Activated naive CD4-positive, alpha-beta T cell treated with anti-CD3 and anti-CD28 coated beads, Interleukin-2, amount 50 U/mL, for 24 hours (primary cell): Measurements from ENCODE around the gene VEGFC.

Experiments used
- H3K27ac Mint-ChIP-seq: one replicate; pipeline ENCODE4 v1.8.0; 2021; ENCODE audit warnings: mild to moderate bottlenecking, mixed read lengths
- H3K27me3 Mint-ChIP-seq: one replicate; pipeline ENCODE4 v1.8.0; 2021; ENCODE audit warnings: mixed read lengths
- H3K36me3 Mint-ChIP-seq: one replicate; pipeline ENCODE4 v1.8.0; 2021; ENCODE audit warnings: mixed read lengths
- H3K4me1 Mint-ChIP-seq: one replicate; pipeline ENCODE4 v1.8.0; 2021; ENCODE audit warnings: mixed read lengths
- H3K4me3 Mint-ChIP-seq: one replicate; pipeline ENCODE4 v1.8.0; 2021; ENCODE audit warnings: mild to moderate bottlenecking, mixed read lengths
- H3K9me3 Mint-ChIP-seq: one replicate; pipeline ENCODE4 v1.8.0; 2021; ENCODE audit warnings: mixed read lengths

VEGFC gene

DNA sequence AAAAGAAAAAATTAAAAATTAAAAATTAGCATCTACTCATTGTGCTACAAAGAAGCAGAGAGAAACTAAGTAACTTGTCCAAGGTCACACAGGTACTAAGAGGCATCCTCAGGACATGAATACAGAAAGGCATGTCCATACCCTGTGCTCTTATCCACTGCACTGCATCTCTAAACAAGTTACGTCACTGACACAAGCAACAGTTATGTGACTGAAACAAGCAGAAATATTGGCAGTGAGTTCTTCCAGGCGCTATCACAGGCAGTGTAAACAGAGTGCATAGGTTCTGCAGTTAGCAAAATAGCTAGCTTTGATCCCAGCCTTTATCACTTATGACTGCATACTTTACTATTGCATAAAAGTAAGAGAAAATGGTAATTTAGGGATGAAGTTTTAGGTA, 7.9 kb downstream of the VEGFC start:
- H3K4me3 Mint-ChIP-seq = no peak overlapping the region
- H3K27ac Mint-ChIP-seq = no peak overlapping the region
- H3K36me3 Mint-ChIP-seq = no peaks in the 10 kb centered on the region
- no peaks in the 10 kb centered on the region for H3K4me1 Mint-ChIP-seq
- H3K9me3 Mint-ChIP-seq = no peaks in the 10 kb centered on the region
- H3K27me3 Mint-ChIP-seq = peaks cover 6% of the 10 kb centered on the region

GRCh38 chr4:176782794-176783193, 9.9 kb downstream of the VEGFC start:
- no peaks in the 10 kb centered on the region for H3K27me3 Mint-ChIP-seq
- no peaks in the 10 kb centered on the region for H3K9me3 Mint-ChIP-seq
- no peaks in the 10 kb centered on the region for H3K4me1 Mint-ChIP-seq
- no peak overlapping the region for H3K4me3 Mint-ChIP-seq
- no peak overlapping the region for H3K27ac Mint-ChIP-seq
- no peaks in the 10 kb centered on the region for H3K36me3 Mint-ChIP-seq

DNA sequence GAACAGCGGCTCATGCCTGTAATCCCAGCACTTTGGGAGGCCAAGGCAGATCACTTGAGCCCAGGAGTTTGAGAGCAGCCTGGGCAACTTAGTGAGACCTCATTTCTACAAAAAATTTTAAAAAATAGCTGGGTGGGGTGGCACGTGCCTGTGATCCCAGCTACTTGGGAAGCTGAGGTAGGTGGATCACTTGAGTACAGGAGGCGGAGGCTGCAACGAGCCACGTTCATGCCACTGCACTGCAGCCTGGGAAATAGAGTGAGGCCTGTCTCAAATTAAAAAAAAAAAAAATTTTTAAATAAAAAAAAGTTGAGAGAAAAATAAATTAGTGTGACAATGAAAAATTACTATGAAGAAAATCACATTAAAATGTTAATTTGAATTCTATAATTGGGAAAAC, 10.5 kb downstream of the VEGFC start:
- H3K9me3 Mint-ChIP-seq = no peaks in the 10 kb centered on the region
- H3K36me3 Mint-ChIP-seq = no peaks in the 10 kb centered on the region
- no peaks in the 10 kb centered on the region for H3K4me1 Mint-ChIP-seq
- H3K27ac Mint-ChIP-seq = no peak overlapping the region
- H3K27me3 Mint-ChIP-seq = no peaks in the 10 kb centered on the region
- no peak overlapping the region for H3K4me3 Mint-ChIP-seq

- Mint-ChIP-seq H3K36me3 (no peaks in the 10 kb centered on the region), H3K9me3 (no peaks in the 10 kb centered on the region), H3K27me3 (no peaks in the 10 kb centered on the region), H3K4me1 (no peaks in the 10 kb centered on the region), H3K4me3 (no peak overlapping the region), H3K27ac (no peak overlapping the region)
These were observed 11.0 kb downstream of the VEGFC start for GRCh38 chr4:176781739-176782100.

GRCh38 chr4:176780995-176781738, 11.6 kb downstream of the VEGFC start:
- Mint-ChIP-seq H3K27ac (no peak overlapping the region), H3K4me3 (no peak overlapping the region), H3K36me3 (no peaks in the 10 kb centered on the region), H3K9me3 (no peaks in the 10 kb centered on the region), H3K4me1 (no peaks in the 10 kb centered on the region), H3K27me3 (no peaks in the 10 kb centered on the region)

DNA sequence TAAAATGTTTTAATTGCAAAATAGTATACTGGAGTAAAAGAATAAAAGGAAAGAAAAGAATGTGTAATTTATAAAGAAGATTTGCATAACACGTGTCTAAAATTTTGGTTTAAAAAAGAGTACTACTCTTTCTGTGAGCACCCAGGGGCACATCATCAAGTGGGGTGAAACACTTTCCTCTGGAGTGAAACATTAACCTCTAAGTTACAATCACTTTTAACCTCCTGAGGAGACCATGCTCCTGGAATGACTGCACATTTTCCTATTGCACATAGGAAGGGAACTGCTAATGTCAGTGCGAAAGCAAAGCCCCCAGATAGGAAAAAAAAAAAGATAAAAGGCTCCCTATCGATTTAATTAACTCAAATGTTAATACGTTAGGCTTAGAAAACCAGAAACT, 13.3 kb downstream of the VEGFC start:
- no peaks in the 10 kb centered on the region for H3K9me3 Mint-ChIP-seq
- H3K27me3 Mint-ChIP-seq = no peaks in the 10 kb centered on the region
- no peaks in the 10 kb centered on the region for H3K4me1 Mint-ChIP-seq
- H3K36me3 Mint-ChIP-seq = no peaks in the 10 kb centered on the region
- H3K4me3 Mint-ChIP-seq = no peak overlapping the region
- no peak overlapping the region for H3K27ac Mint-ChIP-seq

DNA sequence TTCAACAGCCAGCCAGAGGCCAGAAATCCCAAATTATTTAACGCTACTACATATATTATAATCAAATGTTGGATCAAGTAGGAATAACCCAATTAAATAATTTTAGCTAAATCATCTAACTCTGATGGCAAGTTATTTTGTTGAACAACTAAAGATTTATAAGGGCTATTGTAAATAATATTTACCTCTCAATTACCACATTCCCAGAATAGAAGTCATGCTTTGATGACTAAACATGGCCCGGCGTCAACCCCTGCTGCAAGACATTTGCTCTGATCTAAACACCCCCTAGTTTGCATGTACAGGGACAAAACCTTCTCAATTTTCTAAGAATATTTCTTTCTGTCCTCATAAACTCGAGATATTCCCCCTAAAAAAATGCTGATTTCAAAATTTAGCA, 14.2 kb downstream of the VEGFC start:
- Mint-ChIP-seq H3K27me3 (no peaks in the 10 kb centered on the region), H3K4me3 (no peak overlapping the region), H3K36me3 (no peaks in the 10 kb centered on the region), H3K4me1 (no peaks in the 10 kb centered on the region), H3K27ac (no peak overlapping the region), H3K9me3 (no peaks in the 10 kb centered on the region)

DNA sequence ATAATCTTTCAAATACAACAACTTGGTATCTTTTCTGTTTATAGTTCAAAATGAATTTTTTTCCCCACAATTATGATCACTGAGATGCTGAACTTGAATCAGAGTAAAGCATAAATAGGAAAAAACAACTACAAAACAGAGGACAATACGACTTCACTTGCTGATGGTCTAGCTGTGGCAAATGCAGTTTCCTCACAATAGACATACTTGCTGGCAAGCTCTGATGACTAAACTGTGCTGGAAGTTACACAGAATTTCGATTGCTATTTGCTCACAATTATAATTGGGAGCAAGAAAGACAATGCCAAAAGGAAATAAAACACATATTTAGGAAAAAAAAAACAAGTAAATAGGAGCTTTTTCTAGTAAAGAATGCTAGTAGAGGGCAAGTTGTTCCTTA, 14.7 kb downstream of the VEGFC start:
- Mint-ChIP-seq H3K9me3 (no peaks in the 10 kb centered on the region), H3K4me3 (no peak overlapping the region), H3K36me3 (no peaks in the 10 kb centered on the region), H3K27me3 (no peaks in the 10 kb centered on the region), H3K4me1 (no peaks in the 10 kb centered on the region), H3K27ac (no peak overlapping the region)

GRCh38 chr4:176775338-176775737, 17.4 kb downstream of the VEGFC start:
- Mint-ChIP-seq H3K4me1 (no peaks in the 10 kb centered on the region), H3K36me3 (no peaks in the 10 kb centered on the region), H3K27ac (no peak overlapping the region), H3K4me3 (no peak overlapping the region), H3K9me3 (no peaks in the 10 kb centered on the region), H3K27me3 (no peaks in the 10 kb centered on the region)

GRCh38 chr4:176774852-176775251, 17.9 kb downstream of the VEGFC start:
- no peaks in the 10 kb centered on the region for H3K4me1 Mint-ChIP-seq
- no peak overlapping the region for H3K4me3 Mint-ChIP-seq
- H3K27me3 Mint-ChIP-seq = no peaks in the 10 kb centered on the region
- H3K36me3 Mint-ChIP-seq = no peaks in the 10 kb centered on the region
- no peak overlapping the region for H3K27ac Mint-ChIP-seq
- no peaks in the 10 kb centered on the region for H3K9me3 Mint-ChIP-seq

DNA sequence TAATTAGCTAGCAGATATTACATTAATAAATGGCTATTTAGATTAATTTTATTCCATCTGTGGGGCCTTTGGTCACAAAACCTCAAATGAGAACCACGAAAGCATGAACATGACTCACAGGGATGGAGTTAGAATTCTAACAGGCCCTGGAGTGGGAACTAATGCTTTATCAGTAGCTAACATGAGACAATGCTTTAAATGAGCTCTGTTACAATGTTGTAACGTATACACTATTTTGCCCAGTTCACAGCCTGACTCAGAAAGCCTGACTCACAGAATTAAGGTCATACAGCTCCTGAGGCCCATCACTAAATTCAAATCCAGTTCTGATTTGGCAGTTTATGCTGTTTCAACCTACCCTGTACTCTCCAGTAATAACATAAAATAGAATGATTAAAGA, 23.2 kb downstream of the VEGFC start:
- Mint-ChIP-seq H3K27me3 (peaks cover 2% of the 10 kb centered on the region), H3K27ac (no peak overlapping the region), H3K9me3 (peaks cover 6% of the 10 kb centered on the region), H3K4me3 (no peak overlapping the region), H3K36me3 (no peaks in the 10 kb centered on the region), H3K4me1 (no peaks in the 10 kb centered on the region)

DNA sequence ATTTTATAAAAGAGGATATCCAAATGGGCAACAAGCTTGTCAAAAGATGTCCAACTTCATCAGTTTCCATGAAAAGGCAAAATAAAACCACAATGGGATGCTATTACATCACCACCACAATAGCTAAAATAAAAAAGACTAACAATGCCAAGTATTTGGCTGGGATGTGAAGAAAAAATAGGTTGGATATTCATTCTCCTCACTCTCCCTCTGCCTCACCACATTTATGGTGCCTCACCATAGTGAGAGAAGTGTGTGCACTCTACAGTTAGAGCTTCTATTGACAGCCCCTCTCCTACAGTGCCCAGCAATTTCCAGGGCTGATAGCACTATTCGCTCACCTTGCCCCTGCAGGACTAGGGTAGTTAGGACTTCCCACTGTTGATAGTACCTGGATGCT, 25.5 kb downstream of the VEGFC start:
- peaks cover 2% of the 10 kb centered on the region for H3K27me3 Mint-ChIP-seq
- H3K4me3 Mint-ChIP-seq = no peak overlapping the region
- peaks cover 6% of the 10 kb centered on the region for H3K9me3 Mint-ChIP-seq
- H3K27ac Mint-ChIP-seq = no peak overlapping the region
- no peaks in the 10 kb centered on the region for H3K36me3 Mint-ChIP-seq
- H3K4me1 Mint-ChIP-seq = no peaks in the 10 kb centered on the region

DNA sequence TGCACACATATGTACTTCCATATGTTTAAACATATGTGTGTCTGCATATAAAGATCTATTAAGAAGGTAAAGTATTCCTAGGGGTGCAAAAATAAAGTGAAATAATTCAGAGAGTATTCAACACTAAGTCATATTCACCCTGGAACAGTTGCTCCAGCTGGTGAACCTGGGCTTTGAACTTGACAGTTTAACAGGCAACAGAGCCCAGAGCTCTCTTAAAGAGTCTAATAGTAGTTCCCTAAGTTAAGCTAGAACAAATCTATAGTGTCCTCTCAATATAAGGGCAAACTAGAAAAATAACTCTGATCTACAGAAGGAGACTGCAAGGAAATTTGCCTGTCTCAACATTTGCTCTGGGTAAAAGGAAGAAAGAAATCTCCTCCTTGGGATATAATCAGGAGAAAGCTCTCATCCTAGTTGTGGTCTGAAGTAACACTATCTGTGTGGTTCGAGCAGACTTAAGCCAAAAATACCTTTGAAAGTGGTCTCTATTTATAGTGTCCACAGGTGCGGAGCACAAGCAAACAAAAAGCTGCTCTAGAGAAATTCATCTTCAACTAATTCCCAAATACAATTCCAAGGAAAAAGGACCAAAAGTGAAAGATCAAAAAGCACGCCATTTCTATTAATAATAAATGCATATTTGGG, 29.9 kb downstream of the VEGFC start:
- peaks cover 2% of the 10 kb centered on the region for H3K27me3 Mint-ChIP-seq
- H3K4me3 Mint-ChIP-seq = no peak overlapping the region
- H3K4me1 Mint-ChIP-seq = no peaks in the 10 kb centered on the region
- H3K36me3 Mint-ChIP-seq = no peaks in the 10 kb centered on the region
- H3K27ac Mint-ChIP-seq = no peak overlapping the region
- peaks cover 6% of the 10 kb centered on the region for H3K9me3 Mint-ChIP-seq

DNA sequence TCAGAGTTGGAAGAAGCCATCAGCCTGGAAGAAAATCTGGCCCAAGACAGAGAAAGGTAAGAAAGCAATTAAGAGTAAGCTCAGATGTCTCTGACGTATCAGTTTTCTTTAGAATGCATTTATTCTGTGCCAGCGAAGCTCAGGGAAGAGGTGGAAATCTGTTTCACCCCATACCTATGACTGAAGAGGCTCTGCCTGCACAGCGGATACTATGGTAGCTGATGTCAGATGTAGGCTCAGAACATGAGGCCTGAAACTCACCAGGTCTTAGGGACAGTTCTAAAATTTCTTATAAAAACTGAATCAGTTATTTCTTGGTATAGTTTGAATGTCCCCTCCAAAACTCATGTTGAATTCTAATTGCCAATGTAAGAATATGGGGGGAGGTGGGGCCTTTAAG, 30.9 kb downstream of the VEGFC start:
- H3K27ac Mint-ChIP-seq = no peak overlapping the region
- no peak overlapping the region for H3K4me3 Mint-ChIP-seq
- peaks cover 2% of the 10 kb centered on the region for H3K27me3 Mint-ChIP-seq
- H3K4me1 Mint-ChIP-seq = no peaks in the 10 kb centered on the region
- H3K36me3 Mint-ChIP-seq = no peaks in the 10 kb centered on the region
- peaks cover 6% of the 10 kb centered on the region for H3K9me3 Mint-ChIP-seq

DNA sequence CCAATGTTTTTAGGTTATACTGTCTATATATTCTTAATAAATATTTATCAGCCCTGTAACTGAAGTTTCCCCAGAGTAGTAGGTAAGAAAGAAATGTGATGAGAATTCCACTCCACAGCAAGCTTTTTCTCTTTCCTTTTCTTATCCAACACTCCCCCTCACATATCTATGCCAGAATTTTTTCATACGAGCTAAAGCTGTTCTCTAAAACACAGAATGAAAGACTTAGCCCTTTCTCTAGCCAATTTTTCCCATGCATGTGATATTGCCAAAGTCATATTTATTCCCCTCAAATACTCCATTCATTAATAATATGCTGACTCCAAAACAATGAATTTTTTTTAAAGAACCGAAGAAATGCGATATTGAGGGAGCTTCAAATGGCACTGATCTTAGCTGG, 32.3 kb downstream of the VEGFC start:
- no peaks in the 10 kb centered on the region for H3K9me3 Mint-ChIP-seq
- H3K27ac Mint-ChIP-seq = no peak overlapping the region
- H3K36me3 Mint-ChIP-seq = no peaks in the 10 kb centered on the region
- no peak overlapping the region for H3K4me3 Mint-ChIP-seq
- peaks cover 2% of the 10 kb centered on the region for H3K27me3 Mint-ChIP-seq
- H3K4me1 Mint-ChIP-seq = no peaks in the 10 kb centered on the region

DNA sequence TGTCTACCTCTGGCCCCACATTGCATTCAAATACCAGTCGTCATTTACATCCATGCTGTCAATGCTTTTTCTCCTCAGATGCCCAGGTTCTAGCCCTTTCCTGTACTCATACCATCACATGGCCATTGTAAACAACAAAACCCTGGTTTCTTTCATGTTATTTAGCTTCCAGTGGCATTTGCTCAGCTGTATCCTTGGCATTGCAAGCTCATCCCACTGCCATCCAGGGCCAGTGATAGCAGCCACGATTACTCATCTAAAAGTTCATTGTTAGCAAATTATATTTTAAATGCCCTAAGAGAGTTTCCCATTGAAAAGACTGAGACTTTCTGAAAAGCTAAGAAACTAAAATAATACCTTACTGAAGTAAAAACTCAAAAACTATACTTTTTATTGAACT, 34.0 kb downstream of the VEGFC start:
- Mint-ChIP-seq H3K27ac (no peak overlapping the region), H3K27me3 (no peaks in the 10 kb centered on the region)

DNA sequence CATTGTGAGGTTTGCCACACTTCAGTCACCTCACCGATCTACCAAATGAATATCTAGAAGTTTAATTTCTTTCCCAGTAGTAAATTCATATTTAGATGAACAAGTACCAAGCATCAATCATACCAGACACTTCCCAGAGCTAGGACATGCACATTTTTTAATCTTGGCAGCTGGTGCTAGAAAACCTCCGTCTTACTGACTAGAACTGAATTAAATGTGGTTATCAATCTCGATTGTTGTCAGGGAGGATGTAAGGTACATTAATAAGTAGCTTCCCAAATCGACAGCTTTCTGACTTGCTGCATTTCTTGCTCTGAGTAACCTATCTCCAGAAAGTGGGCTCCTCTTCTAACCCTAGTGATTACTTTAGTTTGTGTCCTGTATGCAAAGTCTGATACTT, 34.4 kb downstream of the VEGFC start:
- no peak overlapping the region for H3K4me3 Mint-ChIP-seq
- H3K27me3 Mint-ChIP-seq = no peaks in the 10 kb centered on the region
- no peak overlapping the region for H3K27ac Mint-ChIP-seq
- H3K36me3 Mint-ChIP-seq = no peaks in the 10 kb centered on the region
- H3K4me1 Mint-ChIP-seq = no peaks in the 10 kb centered on the region
- no peaks in the 10 kb centered on the region for H3K9me3 Mint-ChIP-seq

More for the DNA sequence above, 34.0 kb downstream of the VEGFC start:
- no peaks in the 10 kb centered on the region for H3K36me3 Mint-ChIP-seq
- no peaks in the 10 kb centered on the region for H3K9me3 Mint-ChIP-seq
- H3K4me1 Mint-ChIP-seq = no peaks in the 10 kb centered on the region
- H3K4me3 Mint-ChIP-seq = no peak overlapping the region
